CD4-positive, alpha-beta T cell treated with Interleukin-6 for 4 hours (primary cell): ENCODE results near the gene ATAD3C.
"Not testable (repeated sequence)": the region's sequence is repeated elsewhere in the genome, so short reads cannot be mapped to it uniquely, and the experiment has no call there.

Source experiments
- DNase-seq: peaks from one replicate; pipeline ENCODE4 v3.0.0-alpha.2; 2020; ENCODE audit warnings: mixed read lengths

Gene ATAD3C

DNA sequence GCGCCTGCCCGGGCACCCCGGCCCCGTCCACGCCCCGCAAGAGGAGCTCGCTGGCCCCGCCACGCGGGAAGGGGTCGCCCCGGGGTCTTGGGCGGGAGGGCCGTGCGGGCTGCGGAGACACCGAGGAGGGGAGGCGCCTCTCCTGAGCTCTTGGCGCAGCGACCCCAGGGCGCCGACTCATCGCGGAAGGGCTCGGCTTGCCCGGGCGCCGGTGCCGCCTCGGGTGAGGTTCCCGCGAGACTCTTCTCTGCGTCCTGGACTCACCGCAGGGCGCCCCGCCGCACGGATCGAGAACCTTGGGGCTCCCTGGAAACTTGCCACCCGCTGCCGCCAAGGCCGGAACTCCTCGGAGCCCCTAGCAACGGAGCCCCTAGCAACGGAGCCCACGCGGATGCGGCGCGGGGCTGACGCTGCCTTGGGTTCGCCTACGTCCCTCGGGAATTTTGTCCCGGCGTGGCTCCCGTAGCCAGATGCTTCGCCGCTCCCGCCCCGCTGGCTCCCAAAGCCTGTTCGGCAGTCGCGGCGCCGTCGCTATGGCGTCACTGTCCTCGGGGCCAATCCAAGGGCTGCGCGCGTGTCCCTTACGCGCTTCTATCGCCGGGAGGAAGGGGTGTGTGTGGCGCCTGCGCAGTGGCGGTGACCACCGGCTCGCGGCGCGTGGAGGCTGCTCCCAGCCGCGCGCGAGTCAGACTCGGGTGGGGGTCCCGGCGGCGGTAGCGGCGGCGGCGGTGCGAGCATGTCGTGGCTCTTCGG is 62.2 kb downstream of the ATAD3C start, which contains the start of gene ATAD3A:
ATAD3A (plus strand) TSS at position 630 of the 753 bp plus-strand sequence; CDS start at position 737, 107 bp downstream.
- peak; percentile 97 for DNase-seq

DNA sequence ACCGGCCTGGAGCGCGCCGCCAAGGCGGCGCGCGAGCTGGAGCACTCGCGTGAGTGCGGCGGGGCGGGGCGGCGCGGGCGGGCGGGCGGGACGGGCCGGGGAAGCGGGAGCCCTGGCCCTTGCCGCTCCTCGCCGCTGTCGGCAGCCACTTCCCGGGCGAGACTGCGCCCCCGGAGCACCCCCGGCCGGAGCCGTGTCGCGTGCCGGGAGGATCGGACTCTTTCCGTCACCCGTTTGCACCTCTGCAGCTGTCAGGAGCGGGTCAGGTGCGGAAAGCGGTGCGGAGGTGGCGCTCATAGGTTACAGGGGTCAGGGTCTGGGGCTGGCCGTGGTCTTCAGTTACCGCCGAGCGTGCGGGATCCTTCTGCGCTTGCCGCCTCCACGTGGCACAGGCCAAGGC is 62.9 kb downstream of the ATAD3C start:
- DNase-seq, result peak; percentile 16

DNA sequence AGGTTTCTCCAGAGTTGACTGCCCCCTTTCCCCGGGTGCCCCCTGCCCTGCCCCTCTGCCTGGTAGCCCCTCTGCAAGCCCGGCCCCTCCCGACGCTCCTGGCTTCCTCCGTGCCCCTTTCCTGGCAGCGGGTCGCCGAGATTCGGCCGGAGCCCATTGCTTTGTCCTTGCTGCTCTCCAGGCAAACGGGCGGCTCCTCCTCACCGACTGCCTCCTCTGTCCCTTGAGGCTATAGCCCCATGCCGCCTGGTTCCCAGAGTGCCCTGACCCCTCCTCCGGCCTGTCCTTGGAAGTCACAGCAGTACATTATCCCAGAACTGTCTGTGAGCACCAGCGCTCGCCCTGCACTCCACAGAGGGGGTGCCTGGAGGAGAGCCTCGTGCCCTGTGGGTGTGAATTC is 64.2 kb downstream of the ATAD3C start:
- DNase-seq, result not testable (repeated sequence)

DNA sequence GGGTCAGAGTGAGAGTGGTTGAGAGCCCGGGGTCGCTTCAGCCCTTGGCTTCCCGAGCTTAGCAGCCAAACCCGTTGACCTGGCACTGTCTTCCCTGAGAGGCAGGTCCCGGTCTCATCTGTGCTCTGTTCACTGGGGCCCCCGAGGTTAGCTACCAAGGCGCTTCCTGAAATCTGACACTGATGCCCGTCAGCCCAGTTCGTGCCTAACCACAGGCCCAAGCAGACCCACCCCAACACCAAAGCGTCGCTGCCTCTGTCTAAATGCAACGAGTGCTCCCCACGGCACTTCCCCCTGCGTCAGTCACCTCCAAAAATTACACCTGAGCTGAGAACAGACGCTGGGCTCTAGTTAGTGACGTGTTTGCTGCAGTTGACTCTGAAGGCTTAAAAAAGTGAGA is 64.9 kb downstream of the ATAD3C start:
- not testable (repeated sequence) for DNase-seq

DNA sequence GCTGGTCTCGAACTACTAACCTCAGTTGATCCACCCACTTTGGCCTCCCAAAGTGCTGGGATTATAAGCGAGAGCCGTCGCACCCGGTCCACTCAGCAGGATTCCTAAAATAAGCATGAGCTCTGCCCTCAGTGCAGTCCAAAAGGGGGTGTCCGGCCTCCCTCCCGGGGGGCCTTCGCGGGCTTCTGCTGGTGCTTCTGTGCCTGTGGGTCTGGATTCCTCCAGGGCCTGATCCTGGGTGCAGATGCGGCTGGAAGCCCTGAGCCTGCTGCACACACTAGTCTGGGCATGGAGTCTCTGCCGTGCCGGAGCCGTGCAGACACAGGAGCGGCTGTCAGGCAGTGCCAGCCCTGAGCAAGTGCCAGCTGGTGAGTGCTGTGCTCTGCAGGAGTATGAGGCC is 67.4 kb downstream of the ATAD3C start:
- DNase-seq, result not testable (repeated sequence)

DNA sequence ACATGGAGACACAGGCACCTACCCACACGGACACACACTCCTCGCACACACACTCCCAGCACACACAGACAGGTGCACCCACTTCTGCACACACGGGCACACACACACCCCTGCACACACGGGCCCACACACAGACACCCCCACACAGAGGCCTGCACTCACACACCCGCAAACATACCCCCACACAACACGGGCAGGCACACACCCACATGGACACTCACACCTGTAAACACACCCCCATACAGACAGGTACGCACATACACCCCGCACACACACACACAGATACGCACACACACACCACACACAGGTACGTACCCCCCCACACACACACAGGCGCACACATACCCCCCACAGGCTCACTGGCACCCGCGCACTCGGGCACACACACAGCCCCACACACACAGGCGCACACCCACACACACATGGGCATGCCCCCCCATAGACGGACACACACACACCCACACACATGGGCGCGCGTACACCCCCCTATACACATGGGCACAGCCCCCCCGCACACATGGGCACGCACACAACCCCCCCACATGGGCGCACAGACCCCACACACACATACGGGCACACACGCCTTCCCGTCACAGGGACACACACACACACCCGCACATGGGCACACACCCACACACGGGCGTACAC is 68.6 kb downstream of the ATAD3C start:
- no peak for DNase-seq

DNA sequence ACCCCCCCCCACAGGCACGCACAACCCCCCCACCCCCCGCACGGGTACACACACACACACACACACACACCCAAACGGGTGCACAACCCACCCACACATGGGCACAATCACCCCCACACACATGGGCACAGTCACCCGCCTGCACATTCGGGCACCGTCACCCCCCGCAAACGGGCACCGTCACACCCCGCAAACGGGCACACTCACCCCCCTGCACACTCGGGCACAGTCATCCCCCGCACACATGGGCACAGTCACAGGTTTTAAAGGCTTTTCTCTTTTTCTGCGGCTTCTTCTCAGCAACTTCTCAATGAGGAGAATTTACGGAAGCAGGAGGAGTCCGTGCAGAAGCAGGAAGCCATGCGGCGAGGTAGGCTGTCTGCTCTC is 69.1 kb downstream of the ATAD3C start:
- not testable (repeated sequence) for DNase-seq
